OCI-LY3 (cell line): ENCODE measurements around the gene VIPR2.

Experiments used
- H2AFZ ChIP-seq: fragments of 200-600, 300-600 bp; shearing (Covaris generic); 2 replicates; pipeline ENCODE4 v1.6.0; 2014; ENCODE audit warnings: antibody characterized with exemption, low read depth, low read length
- H3K27ac ChIP-seq: fragments of 200-600, 300-600 bp; sonication (generic); 2 replicates; pipeline ENCODE4 v1.5.1; 2014; ENCODE audit warnings: mild to moderate bottlenecking, low read length, moderate library complexity, mixed read lengths
- H3K27me3 ChIP-seq: fragments of 200-600, 300-600 bp; sonication (generic); 2 replicates; pipeline ENCODE4 v1.6.1; 2014; ENCODE audit warnings: low read depth, low read length, mixed read lengths
- H3K36me3 ChIP-seq: fragments of 200-600, 300-600 bp; sonication (generic); replicated peaks from 2 replicates; pipeline ENCODE3; 2014; ENCODE audit warnings: low read depth, low read length, mixed read lengths
- H3K4me1 ChIP-seq: fragments of 300-600, 200-600 bp; sonication (generic); 2 replicates; pipeline ENCODE4 v1.6.1; 2014; ENCODE audit warnings: low read length, mixed read lengths
- H3K4me2 ChIP-seq: fragments of 200-600, 300-600 bp; sonication (generic); 2 replicates; pipeline ENCODE4 v1.6.1; 2014; ENCODE audit warnings: low read length, mixed read lengths
- H3K4me3 ChIP-seq: fragments of 300-600, 200-600 bp; sonication (generic); 2 replicates; pipeline ENCODE4 v1.5.1; 2014; ENCODE audit warnings: antibody characterized with exemption, mild to moderate bottlenecking, low read length, moderate library complexity
- H3K79me2 ChIP-seq: fragments of 300-600, 200-600 bp; shearing (Covaris generic); 2 replicates; pipeline ENCODE4 v1.6.1; 2014; ENCODE audit warnings: mild to moderate bottlenecking, low read length, mixed read lengths
- H3K9ac ChIP-seq: fragments of 300-600, 200-600 bp; shearing (Covaris generic); 2 replicates; pipeline ENCODE4 v1.6.0; 2014; ENCODE audit warnings: mild to moderate bottlenecking, low read length, moderate library complexity
- H3K9me3 ChIP-seq: fragments of 200-600, 300-600 bp; shearing (Covaris generic); 2 replicates; pipeline ENCODE4 v1.6.1; 2014; ENCODE audit warnings: low read length, mixed read lengths; ENCODE audit not compliant: insufficient read depth
- H4K20me1 ChIP-seq: fragments of 200-600, 300-600 bp; sonication (generic); 2 replicates; pipeline ENCODE4 v1.6.1; 2016; ENCODE audit warnings: low read length, mixed read lengths; ENCODE audit not compliant: insufficient read depth
- CTCF ChIP-seq: fragments of 200-600, 300-600 bp; sonication (generic); IDR thresholded peaks from 2 replicates; pipeline ENCODE4 v1.5.1; 2014; ENCODE audit warnings: antibody characterized with exemption, low read length, low read depth
- EZH2phosphoT487 ChIP-seq: fragments of 200-600 bp; shearing (Covaris generic); IDR thresholded peaks from 2 replicates; pipeline ENCODE4 v1.6.1; 2018; ENCODE audit warnings: antibody characterized with exemption, mixed run types, low read depth

VIPR2 gene

GRCh38 chr7:159057647-159058046 lies 87.0 kb downstream of the VIPR2 start:
- Histone ChIP-seq H3K27ac (no peak overlapping the region), H3K36me3 (no peaks in the 10 kb centered on the region), H2AFZ (no peak overlapping the region), H3K9ac (no peak overlapping the region), H4K20me1 (no peaks in the 10 kb centered on the region), H3K4me2 (no peak overlapping the region), H3K9me3 (no peaks in the 10 kb centered on the region; the same call in 1 of the 2 replicates), H3K79me2 (no peaks in the 10 kb centered on the region), H3K4me3 (no peak overlapping the region), H3K4me1 (no peaks in the 10 kb centered on the region), H3K27me3 (no peaks in the 10 kb centered on the region)
- TF ChIP-seq CTCF: no peak
- TF ChIP-seq EZH2phosphoT487: no peak

GRCh38 chr7:159056737-159057136 lies 87.9 kb downstream of the VIPR2 start:
- Histone ChIP-seq H3K27me3 (0 out of 2 replicates have a peak, but pooled peaks cover 3% of the 10 kb centered on the region), H3K27ac (no peak overlapping the region), H4K20me1 (no peaks in the 10 kb centered on the region), H3K79me2 (no peaks in the 10 kb centered on the region), H3K4me1 (peaks cover 5% of the 10 kb centered on the region; the same call in 1 of the 2 replicates), H2AFZ (no peak overlapping the region), H3K4me3 (no peak overlapping the region), H3K36me3 (no peaks in the 10 kb centered on the region), H3K9ac (no peak overlapping the region), H3K4me2 (no peak overlapping the region), H3K9me3 (no peaks in the 10 kb centered on the region; the same call in 1 of the 2 replicates)
- TF ChIP-seq EZH2phosphoT487 (no peak), CTCF (no peak)

- Histone ChIP-seq H4K20me1 (no peaks in the 10 kb centered on the region), H3K9me3 (no peaks in the 10 kb centered on the region), H2AFZ (no peak overlapping the region), H3K79me2 (no peaks in the 10 kb centered on the region), H3K4me1 (peaks cover 21% of the 10 kb centered on the region), H3K27me3 (peaks cover 10% of the 10 kb centered on the region; the same call in 1 of the 2 replicates), H3K4me2 (no peak overlapping the region), H3K27ac (no peak overlapping the region), H3K36me3 (no peaks in the 10 kb centered on the region), H3K4me3 (no peak overlapping the region), H3K9ac (no peak overlapping the region)
- no peak for TF ChIP-seq CTCF
- TF ChIP-seq EZH2phosphoT487: no peak
Measured at GRCh38 chr7:159051916-159052315, 92.8 kb downstream of the VIPR2 start.

- Histone ChIP-seq H3K4me2 (no peak overlapping the region), H3K4me3 (no peak overlapping the region), H3K27ac (no peak overlapping the region), H3K4me1 (peaks cover 21% of the 10 kb centered on the region), H3K79me2 (no peaks in the 10 kb centered on the region), H3K9ac (no peak overlapping the region), H3K27me3 (peaks cover 10% of the 10 kb centered on the region; the same call in 1 of the 2 replicates), H4K20me1 (no peaks in the 10 kb centered on the region), H2AFZ (no peak overlapping the region), H3K9me3 (no peaks in the 10 kb centered on the region), H3K36me3 (no peaks in the 10 kb centered on the region)
- TF ChIP-seq CTCF (no peak), EZH2phosphoT487 (no peak)
Measured at GRCh38 chr7:159050704-159051103, 94.0 kb downstream of the VIPR2 start.
